Mesenchymal stem cell (in vitro differentiated cells and primary cell): ENCODE results near the gene C16orf74.

ENCODE experiments used
- DNase-seq: peaks from one replicate; pipeline ENCODE4 v3.0.0-alpha.2; 2013
- H2AFZ ChIP-seq: one replicate; pipeline ENCODE4 v1.6.1; 2013; ENCODE audit warnings: low read depth, mild to moderate bottlenecking, control low read depth, inconsistent platforms, low read length, moderate library complexity
- H2AK5ac ChIP-seq: 2 replicates; pipeline ENCODE4 v1.6.1; 2013; ENCODE audit warnings: low read length, moderate library complexity, mild to moderate bottlenecking, inconsistent platforms; ENCODE audit not compliant: severe bottlenecking
- H2BK120ac ChIP-seq: one replicate; pipeline ENCODE4 v1.6.1; 2013; ENCODE audit warnings: low read depth, mild to moderate bottlenecking, inconsistent platforms, low read length, moderate library complexity
- H2BK12ac ChIP-seq, 2 experiments: one replicate each; pipeline ENCODE4 v1.6.1; 2013; ENCODE audit warnings: inconsistent platforms in 2 of 2, low read length in 2 of 2, mild to moderate bottlenecking in 2 of 2, moderate library complexity in 2 of 2, control low read depth in 1 of 2
- H2BK15ac ChIP-seq: one replicate; pipeline ENCODE4 v1.6.1; 2013; ENCODE audit warnings: mild to moderate bottlenecking, low read depth, inconsistent platforms; ENCODE audit not compliant: poor library complexity, severe bottlenecking
- H2BK5ac ChIP-seq: 2 replicates; pipeline ENCODE4 v1.6.1; 2013; ENCODE audit warnings: low read depth, mild to moderate bottlenecking, low read length, control low read depth, inconsistent platforms; ENCODE audit not compliant: poor library complexity, severe bottlenecking
- H3K14ac ChIP-seq, 2 experiments: one replicate each; pipeline ENCODE4 v1.6.1; 2013; ENCODE audit warnings: inconsistent platforms in 2 of 2, low read length in 2 of 2, control low read depth in 1 of 2, mild to moderate bottlenecking in 1 of 2, moderate library complexity in 1 of 2
- H3K18ac ChIP-seq, 2 experiments: one replicate each; pipeline ENCODE4 v1.6.1; 2013; ENCODE audit warnings: inconsistent platforms in 2 of 2, low read length in 2 of 2, control low read depth in 1 of 2, low read depth in 1 of 2, mild to moderate bottlenecking in 1 of 2
- H3K23ac ChIP-seq, 2 experiments: one replicate each; pipeline ENCODE4 v1.6.1; 2013; ENCODE audit warnings: inconsistent platforms in 2 of 2, low read length in 2 of 2, mild to moderate bottlenecking in 2 of 2, moderate library complexity in 2 of 2, control low read depth in 1 of 2
- H3K27ac ChIP-seq: 2 replicates; pipeline ENCODE4 v1.5.1; 2013; ENCODE audit warnings: mild to moderate bottlenecking, moderate library complexity, low read length, control low read depth, inconsistent platforms; ENCODE audit not compliant: poor library complexity, severe bottlenecking
- H3K27me3 ChIP-seq, 2 experiments: 2 replicates each; pipeline versions ENCODE4 v1.6.1 to v1.7.0; 2013; ENCODE audit warnings: low read length in 2 of 2, mild to moderate bottlenecking in 2 of 2, moderate library complexity in 2 of 2, control low read depth in 1 of 2, inconsistent platforms in 1 of 2; ENCODE audit not compliant: control insufficient read depth in 1 of 2, insufficient read depth in 1 of 2
- H3K36me3 ChIP-seq, 2 experiments: 2 replicates each; pipeline versions ENCODE4 v1.6.1 to v1.7.0; 2013; ENCODE audit warnings: low read length in 2 of 2, control low read depth in 1 of 2, inconsistent platforms in 1 of 2, low read depth in 1 of 2, mild to moderate bottlenecking in 1 of 2; ENCODE audit not compliant: insufficient read depth in 2 of 2, control insufficient read depth in 1 of 2
- H3K4ac ChIP-seq, 2 experiments: one replicate each; pipeline ENCODE4 v1.6.1; 2013; ENCODE audit warnings: inconsistent platforms in 2 of 2, low read length in 2 of 2, mild to moderate bottlenecking in 2 of 2, moderate library complexity in 2 of 2, control low read depth in 1 of 2, low read depth in 1 of 2
- H3K4me1 ChIP-seq: 2 replicates; pipeline ENCODE4 v1.6.1; 2013; ENCODE audit warnings: low read depth, low read length, control low read depth; ENCODE audit not compliant: control insufficient read depth, insufficient read depth
- H3K4me2 ChIP-seq: 2 replicates; pipeline ENCODE4 v1.6.1; 2013; ENCODE audit warnings: low read length, mild to moderate bottlenecking, inconsistent platforms; ENCODE audit not compliant: poor library complexity, severe bottlenecking
- H3K4me3 ChIP-seq, 2 experiments: 2 replicates each; pipeline versions ENCODE4 v1.5.1 to v1.7.0; 2013; ENCODE audit warnings: low read length in 2 of 2, mild to moderate bottlenecking in 2 of 2, control low read depth in 1 of 2, low read depth in 1 of 2; ENCODE audit not compliant: insufficient read depth in 1 of 2
- H3K79me1 ChIP-seq: replicated peaks from 2 replicates; pipeline ENCODE4 v1.6.1; 2013; ENCODE audit warnings: mild to moderate bottlenecking, control low read depth, low read length, inconsistent platforms; ENCODE audit not compliant: poor library complexity, severe bottlenecking
- H3K9ac ChIP-seq: 2 replicates; pipeline ENCODE4 v1.7.0; 2013; ENCODE audit warnings: mild to moderate bottlenecking, low read length, moderate library complexity
- H3K9me3 ChIP-seq: 2 replicates; pipeline ENCODE4 v1.7.0; 2013; ENCODE audit warnings: mild to moderate bottlenecking, low read length; ENCODE audit not compliant: control insufficient read depth
- H4K8ac ChIP-seq: one replicate; pipeline ENCODE4 v1.6.1; 2013; ENCODE audit warnings: inconsistent platforms, mild to moderate bottlenecking, low read length, moderate library complexity
- H4K91ac ChIP-seq: one replicate; pipeline ENCODE4 v1.6.1; 2013; ENCODE audit warnings: mild to moderate bottlenecking, low read length, inconsistent platforms
- WGBS: methylation state at CpG from one replicate; pipeline ENCODE4 v1.1.7; 2013; ENCODE audit warnings: mixed read lengths; 5-methylcytosine and 5-hydroxymethylcytosine counted together

C16orf74 gene

DNA sequence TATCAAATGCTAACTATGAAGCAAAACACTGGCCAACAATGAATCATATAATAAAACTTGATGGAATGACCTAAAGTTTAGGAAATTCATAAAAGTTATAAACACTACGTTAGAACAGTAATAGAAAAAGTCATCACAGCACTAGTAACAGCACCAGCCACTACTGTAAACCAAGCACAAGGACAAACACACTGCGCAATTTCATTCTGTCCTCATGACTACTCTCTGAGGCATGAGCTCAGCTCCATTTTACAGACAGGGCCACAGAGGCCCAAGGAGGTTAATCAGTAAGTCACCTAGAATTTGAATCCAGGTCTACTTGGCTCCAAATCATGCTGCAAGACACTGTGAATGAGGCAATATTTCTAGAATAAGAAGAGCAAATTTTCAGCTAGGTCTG is 35.0 kb upstream of the C16orf74 start:
- Histone ChIP-seq H2BK12ac (no peak overlapping the region), H3K18ac (no peak overlapping the region), H3K4ac (no peak overlapping the region), H3K14ac (no peak overlapping the region), H3K79me1 (peaks cover 61% of the 10 kb centered on the region), H2AFZ (no peak overlapping the region), H2BK120ac (no peak overlapping the region), H3K27ac (no peak overlapping the region), H2AK5ac (no peak overlapping the region), H4K8ac (no peak overlapping the region), H3K4me1 (peaks cover 1% of the 10 kb centered on the region), H3K4me3 (no peak overlapping the region), H4K91ac (no peak overlapping the region), H3K27me3 (no peaks in the 10 kb centered on the region), H2BK5ac (no peak overlapping the region), H2BK15ac (no peak overlapping the region), H3K9me3 (no peaks in the 10 kb centered on the region), H3K9ac (no peak overlapping the region), H3K4me2 (no peak overlapping the region), H3K23ac (no peak overlapping the region), H3K36me3 (peaks cover 51 to 56% of the 10 kb centered on the region in 2 experiments)
- 100% methylated on average over 2 of the region's 2 CpGs for WGBS
- DNase-seq: no peak

DNA sequence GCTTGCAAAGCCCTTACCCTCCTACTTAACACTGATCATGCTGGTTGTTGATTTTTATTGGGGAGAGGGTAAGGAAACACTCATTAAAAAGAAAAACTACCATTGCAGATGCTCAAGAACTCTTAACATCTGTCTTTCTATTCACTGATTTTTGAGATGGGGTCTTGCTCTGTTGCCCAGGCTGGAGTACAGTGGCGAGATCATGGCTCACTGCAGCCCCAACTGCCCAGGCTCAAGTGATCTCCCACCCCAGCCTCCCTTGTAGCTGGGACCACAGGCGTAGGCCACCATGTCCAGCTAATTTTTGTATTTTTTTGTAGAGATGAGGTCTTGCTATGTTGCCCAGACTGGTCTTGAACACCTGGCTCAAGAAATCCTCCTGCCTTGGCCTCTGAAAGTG is 33.9 kb upstream of the C16orf74 start:
- no peak for DNase-seq
- Histone ChIP-seq H3K4me1 (peaks cover 1% of the 10 kb centered on the region), H3K9ac (no peak overlapping the region), H4K8ac (no peak overlapping the region), H2BK5ac (no peak overlapping the region), H3K27ac (no peak overlapping the region), H2BK12ac (no peak overlapping the region), H3K23ac (no peak overlapping the region), H3K18ac (no peak overlapping the region), H3K4me2 (no peak overlapping the region), H3K4ac (no peak overlapping the region), H2BK15ac (no peak overlapping the region), H4K91ac (no peak overlapping the region), H3K14ac (no peak overlapping the region), H3K4me3 (no peak overlapping the region), H2BK120ac (no peak overlapping the region), H3K79me1 (peaks cover 62% of the 10 kb centered on the region), H3K9me3 (no peaks in the 10 kb centered on the region), H2AFZ (no peak overlapping the region), H2AK5ac (no peak overlapping the region), H3K27me3 (no peaks in the 10 kb centered on the region), H3K36me3 (peaks cover 62 to 68% of the 10 kb centered on the region in 2 experiments)
- 86% methylated on average over 1 of the region's 2 CpGs for WGBS

DNA sequence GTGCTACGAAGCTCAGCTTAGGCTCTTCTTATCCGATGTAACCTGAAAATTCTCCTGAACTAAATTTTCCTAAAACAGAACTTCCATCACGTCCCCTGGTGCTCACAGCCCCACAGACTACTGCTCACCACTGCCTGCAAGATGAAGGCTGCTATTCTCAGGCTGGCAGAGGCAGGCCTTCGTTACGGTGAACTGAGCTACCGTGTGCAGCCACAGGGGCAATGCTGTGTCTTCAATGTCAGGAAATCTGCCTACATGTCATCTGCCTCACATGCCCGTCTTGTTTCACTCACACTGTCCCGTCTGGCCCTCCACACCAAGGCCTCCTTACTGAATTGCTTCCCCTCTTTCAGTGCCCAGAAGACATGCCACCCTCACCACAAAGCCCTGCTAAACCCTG is 32.5 kb upstream of the C16orf74 start:
- H3K36me3 ChIP-seq: peaks cover 69 to 73% of the 10 kb centered on the region in 2 experiments
- no peak overlapping the region for H3K14ac ChIP-seq
- no peak overlapping the region for H2AK5ac ChIP-seq
- WGBS: 96% methylated on average over 8 of the region's 8 CpGs
- H3K18ac ChIP-seq: no peak overlapping the region
- H2BK12ac ChIP-seq: no peak overlapping the region
- peaks cover 1% of the 10 kb centered on the region for H3K4me1 ChIP-seq
- H3K4me3 ChIP-seq: no peak overlapping the region
- peak overlapping the region in 1 of 2 experiments; percentile 41 for H3K23ac ChIP-seq
- H3K27ac ChIP-seq: no peak overlapping the region
- H4K91ac ChIP-seq: no peak overlapping the region
- no peak overlapping the region for H3K4ac ChIP-seq
- H3K4me2 ChIP-seq: no peak overlapping the region
- H3K27me3 ChIP-seq: no peaks in the 10 kb centered on the region
- H2BK120ac ChIP-seq: no peak overlapping the region
- no peak overlapping the region for H2BK15ac ChIP-seq
- H2BK5ac ChIP-seq: no peak overlapping the region
- H3K9ac ChIP-seq: no peak overlapping the region
- no peaks in the 10 kb centered on the region for H3K9me3 ChIP-seq
- H3K79me1 ChIP-seq: peaks cover 63% of the 10 kb centered on the region
- DNase-seq: no peak
- H4K8ac ChIP-seq: no peak overlapping the region
- H2AFZ ChIP-seq: no peak overlapping the region

DNA sequence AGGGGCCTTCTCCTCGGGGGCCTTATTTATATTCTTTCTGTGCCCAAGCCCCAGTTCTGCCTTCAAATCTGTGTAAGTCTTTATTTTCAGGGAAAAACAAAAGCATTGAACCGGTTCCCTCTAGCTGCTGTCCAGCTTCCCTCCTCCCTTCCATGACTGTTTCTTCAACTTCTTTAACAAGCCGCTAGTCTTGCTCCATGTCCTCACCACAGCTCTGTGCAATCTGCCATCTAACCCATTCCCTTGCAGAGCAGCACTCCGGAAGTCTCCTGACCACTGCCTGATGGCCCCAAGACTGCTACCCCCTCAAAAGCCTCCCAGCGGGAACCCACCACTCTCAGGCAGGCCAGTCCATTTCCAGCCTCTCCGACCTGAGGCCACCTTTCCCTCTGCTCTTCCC is 31.6 kb upstream of the C16orf74 start:
- Histone ChIP-seq H3K79me1 (peaks cover 57% of the 10 kb centered on the region), H2BK12ac (no peak overlapping the region), H3K4me1 (peaks cover 1% of the 10 kb centered on the region)

More for the DNA sequence above, 31.6 kb upstream of the C16orf74 start:
- Histone ChIP-seq H4K8ac (no peak overlapping the region), H4K91ac (no peak overlapping the region), H2AK5ac (no peak overlapping the region), H3K9me3 (no peaks in the 10 kb centered on the region), H2BK15ac (no peak overlapping the region), H2BK5ac (no peak overlapping the region), H2BK120ac (no peak overlapping the region), H3K4me3 (no peak overlapping the region), H3K18ac (no peak overlapping the region), H3K27ac (no peak overlapping the region), H3K23ac (no peak overlapping the region), H2AFZ (no peak overlapping the region), H3K14ac (no peak overlapping the region), H3K9ac (peak overlapping the region; percentile 16), H3K27me3 (no peaks in the 10 kb centered on the region), H3K4ac (no peak overlapping the region), H3K36me3 (peaks cover 69% of the 10 kb centered on the region in 2 experiments), H3K4me2 (no peak overlapping the region)
- 90% methylated on average over 6 of the region's 6 CpGs for WGBS
- DNase-seq: no peak
